Nephron (organoid): ENCODE measurements around the gene GGA3.

ENCODE experiments used
- H3K27ac Mint-ChIP-seq, 3 experiments: 2 replicates each; pipeline ENCODE4 v1.8.0; 2020; ENCODE audit warnings: mixed read lengths in 3 of 3, mild to moderate bottlenecking in 2 of 3, moderate library complexity in 1 of 3
- H3K27me3 Mint-ChIP-seq: 2 replicates; pipeline ENCODE4 v1.8.0; 2021; ENCODE audit warnings: low read depth, mild to moderate bottlenecking, moderate library complexity, mixed read lengths
- H3K36me3 Mint-ChIP-seq: 2 replicates; pipeline ENCODE4 v1.8.0; 2020; ENCODE audit warnings: low read depth, mixed read lengths
- H3K4me1 Mint-ChIP-seq: 2 replicates; pipeline ENCODE4 v1.8.0; 2020; ENCODE audit warnings: mixed read lengths
- H3K4me3 Mint-ChIP-seq, 3 experiments: 2 replicates each; pipeline ENCODE4 v1.8.0; 2020; ENCODE audit warnings: mild to moderate bottlenecking in 3 of 3, mixed read lengths in 3 of 3, moderate library complexity in 2 of 3
- H3K9me3 Mint-ChIP-seq: 2 replicates; pipeline ENCODE4 v1.8.0; 2020; ENCODE audit warnings: mixed read lengths
- TF ChIP-seq, protein P1 (sequence below), 3 experiments: fragments of 200-600 bp; sonication (generic); IDR thresholded peaks; one replicate each; pipeline ENCODE4 v1.5.0; 2021; ENCODE audit warnings: antibody characterized with exemption in 3 of 3; ENCODE audit not compliant: unreplicated experiment in 3 of 3

Gene GGA3

GRCh38 chr17:75269844-75270217 lies 8.4 kb upstream of the GGA3 start:
- Mint-ChIP-seq H3K9me3 (no peaks in the 10 kb centered on the region), H3K4me3 (peak overlapping the region; percentile 86 to 93 (median 92)), H3K4me1 (peaks cover 28% of the 10 kb centered on the region), H3K27me3 (peaks cover 7% of the 10 kb centered on the region), H3K27ac (peak overlapping the region in 2 of 3 experiments; percentile 59 to 79), H3K36me3 (peaks cover 14% of the 10 kb centered on the region)
- TF ChIP-seq, protein P1, sequence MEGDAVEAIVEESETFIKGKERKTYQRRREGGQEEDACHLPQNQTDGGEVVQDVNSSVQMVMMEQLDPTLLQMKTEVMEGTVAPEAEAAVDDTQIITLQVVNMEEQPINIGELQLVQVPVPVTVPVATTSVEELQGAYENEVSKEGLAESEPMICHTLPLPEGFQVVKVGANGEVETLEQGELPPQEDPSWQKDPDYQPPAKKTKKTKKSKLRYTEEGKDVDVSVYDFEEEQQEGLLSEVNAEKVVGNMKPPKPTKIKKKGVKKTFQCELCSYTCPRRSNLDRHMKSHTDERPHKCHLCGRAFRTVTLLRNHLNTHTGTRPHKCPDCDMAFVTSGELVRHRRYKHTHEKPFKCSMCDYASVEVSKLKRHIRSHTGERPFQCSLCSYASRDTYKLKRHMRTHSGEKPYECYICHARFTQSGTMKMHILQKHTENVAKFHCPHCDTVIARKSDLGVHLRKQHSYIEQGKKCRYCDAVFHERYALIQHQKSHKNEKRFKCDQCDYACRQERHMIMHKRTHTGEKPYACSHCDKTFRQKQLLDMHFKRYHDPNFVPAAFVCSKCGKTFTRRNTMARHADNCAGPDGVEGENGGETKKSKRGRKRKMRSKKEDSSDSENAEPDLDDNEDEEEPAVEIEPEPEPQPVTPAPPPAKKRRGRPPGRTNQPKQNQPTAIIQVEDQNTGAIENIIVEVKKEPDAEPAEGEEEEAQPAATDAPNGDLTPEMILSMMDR (IDR thresholded peaks at IDR 0.05; ENCODE audit: unreplicated experiment in 3 of 3) = no peak

GRCh38 chr17:75267411-75268232 lies 6.2 kb upstream of the GGA3 start:
- peak overlapping the region; percentile 5 to 67 (median 61) for H3K4me3 Mint-ChIP-seq
- H3K9me3 Mint-ChIP-seq = no peaks in the 10 kb centered on the region
- peaks cover 26% of the 10 kb centered on the region for H3K4me1 Mint-ChIP-seq
- peaks cover 25% of the 10 kb centered on the region for H3K36me3 Mint-ChIP-seq
- H3K27ac Mint-ChIP-seq = peak overlapping the region in 1 of 3 experiments; percentile 25
- TF ChIP-seq, protein P1 (IDR thresholded peaks at IDR 0.05; ENCODE audit: unreplicated experiment in 3 of 3) = no peak
- H3K27me3 Mint-ChIP-seq = peaks cover 7% of the 10 kb centered on the region

- Mint-ChIP-seq H3K9me3 (no peaks in the 10 kb centered on the region), H3K27me3 (peaks cover 7% of the 10 kb centered on the region), H3K4me1 (peaks cover 31% of the 10 kb centered on the region), H3K36me3 (peaks cover 30% of the 10 kb centered on the region), H3K4me3 (peak overlapping the region in 2 of 3 experiments; percentile 42 to 76), H3K27ac (no peak overlapping the region)
- TF ChIP-seq, protein P1 (IDR thresholded peaks at IDR 0.05; ENCODE audit: unreplicated experiment in 3 of 3) = no peak
Measured at GRCh38 chr17:75267153-75267410, 5.7 kb upstream of the GGA3 start.

DNA sequence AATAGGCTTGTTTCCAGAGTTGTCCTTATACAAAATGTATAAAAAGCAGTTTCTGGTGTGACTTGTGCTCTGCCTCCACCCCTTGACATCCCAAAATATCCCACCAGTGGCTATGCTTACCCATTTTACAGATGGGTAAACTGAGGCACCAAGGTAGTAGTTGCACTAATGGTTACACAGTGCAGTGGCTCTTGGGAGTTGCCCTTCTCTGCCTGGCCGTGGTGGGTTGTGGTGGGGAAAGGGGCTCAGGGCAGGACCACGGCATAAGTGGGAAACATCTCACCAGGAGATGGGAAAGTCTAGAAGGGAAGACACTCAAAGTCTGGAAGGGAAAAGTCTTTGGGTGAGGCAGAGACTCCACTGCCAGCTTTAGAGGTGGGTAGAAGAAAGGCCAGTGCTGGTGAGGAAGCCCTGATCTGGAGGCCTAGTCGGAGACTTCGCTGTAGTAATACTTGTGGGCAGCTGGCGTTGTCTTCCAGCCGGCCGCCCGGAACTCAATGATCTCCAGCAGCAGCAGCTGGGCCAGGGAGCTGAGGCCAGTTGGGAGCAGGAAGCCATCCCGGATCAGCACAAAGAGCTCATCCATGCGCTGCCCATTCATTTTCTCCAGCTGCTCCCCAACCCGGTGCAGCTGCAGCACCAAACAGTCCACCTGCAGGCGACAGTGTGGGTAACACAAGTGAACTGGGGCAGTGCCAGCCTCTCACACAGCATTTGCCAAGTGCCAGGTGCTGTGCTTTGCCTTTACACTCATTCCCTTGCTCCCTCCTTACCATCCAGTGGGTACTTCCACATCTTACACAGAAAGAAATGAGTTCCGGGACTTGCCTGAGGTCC lies 5.1 kb upstream of the GGA3 start:
- Mint-ChIP-seq H3K27me3 (peaks cover 7% of the 10 kb centered on the region), H3K4me3 (peak overlapping the region in 2 of 3 experiments; percentile 42 to 76), H3K9me3 (no peaks in the 10 kb centered on the region), H3K36me3 (peaks cover 30% of the 10 kb centered on the region), H3K27ac (no peak overlapping the region), H3K4me1 (peaks cover 29% of the 10 kb centered on the region)
- TF ChIP-seq, protein P1 (IDR thresholded peaks at IDR 0.05; ENCODE audit: unreplicated experiment in 3 of 3) = no peak

DNA sequence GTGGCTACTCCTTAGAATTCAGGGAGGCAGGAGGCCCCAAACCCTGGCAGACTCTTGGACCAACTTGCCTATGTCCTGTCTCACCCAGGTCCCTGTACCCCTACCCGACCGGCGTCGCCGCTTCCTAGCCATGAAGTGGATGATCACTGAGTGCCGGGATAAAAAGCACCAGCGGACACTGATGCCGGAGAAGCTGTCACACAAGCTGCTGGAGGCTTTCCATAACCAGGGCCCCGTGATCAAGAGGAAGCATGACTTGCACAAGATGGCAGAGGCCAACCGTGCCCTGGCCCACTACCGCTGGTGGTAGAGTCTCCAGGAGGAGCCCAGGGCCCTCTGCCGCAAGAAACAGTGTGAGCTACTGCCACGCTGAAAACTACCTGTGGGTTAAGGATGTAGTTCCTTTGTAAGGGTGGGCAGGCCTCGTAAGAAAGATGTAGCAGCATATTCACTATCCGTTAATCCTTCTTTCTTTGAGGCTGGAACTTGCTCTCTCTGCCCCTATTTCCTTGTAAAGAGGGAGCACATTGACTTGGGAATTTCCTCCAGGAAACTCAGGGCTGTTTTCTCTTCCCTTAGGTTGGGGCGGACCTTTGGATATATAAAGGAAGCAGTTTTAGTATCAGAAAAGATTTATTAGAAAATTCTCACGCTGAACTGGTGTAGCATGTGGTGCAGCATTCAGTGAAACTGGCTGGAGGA lies 4.4 kb upstream of the GGA3 start:
- no peak overlapping the region for H3K27ac Mint-ChIP-seq
- H3K4me3 Mint-ChIP-seq = peak overlapping the region in 1 of 3 experiments; percentile 51
- TF ChIP-seq, protein P1 (IDR thresholded peaks at IDR 0.05; ENCODE audit: unreplicated experiment in 3 of 3) = no peak
- no peaks in the 10 kb centered on the region for H3K9me3 Mint-ChIP-seq
- H3K36me3 Mint-ChIP-seq = peaks cover 30% of the 10 kb centered on the region
- peaks cover 35% of the 10 kb centered on the region for H3K4me1 Mint-ChIP-seq
- H3K27me3 Mint-ChIP-seq = peaks cover 7% of the 10 kb centered on the region
